ENCODE measurements around the gene BET1. TPM values are rescaled to one million over a fixed set of nuclear protein-coding genes. Genes with fewer than 3 reads are reported as not detected.

Gene BET1
- total and polyA plus RNA-seq, 2 of the 8 experiments (the other 6 are each of a cell fraction or from before 2014, with no cell fraction given), result 20.6 to 31.7 TPM

DNA sequence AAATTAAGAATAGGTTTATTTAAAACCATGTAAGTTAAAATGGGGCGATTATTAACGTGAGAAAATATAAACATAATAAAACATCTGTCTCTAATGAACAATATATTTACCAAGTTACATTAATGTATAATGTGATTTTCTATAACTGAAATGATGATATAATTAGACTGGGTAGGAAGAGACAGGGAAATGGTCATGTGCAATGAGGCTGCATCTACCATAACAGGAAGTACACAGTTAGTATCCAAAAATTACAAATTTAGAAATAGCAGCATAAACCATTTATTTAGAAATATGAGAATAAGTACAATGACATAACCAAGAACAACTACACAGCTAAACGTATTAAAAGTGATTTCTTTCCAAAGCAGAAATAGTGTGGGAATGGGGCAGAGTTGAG is 25.8 kb upstream of the BET1 start (continued):
- TF ChIP-seq SUZ12 (IDR thresholded peaks at IDR 0.05; ENCODE audit: low read length), result no peak
- TF ChIP-seq CHD2 (IDR thresholded peaks at IDR 0.05; ENCODE audit: low read length), result no peak
- TF ChIP-seq, protein P1, sequence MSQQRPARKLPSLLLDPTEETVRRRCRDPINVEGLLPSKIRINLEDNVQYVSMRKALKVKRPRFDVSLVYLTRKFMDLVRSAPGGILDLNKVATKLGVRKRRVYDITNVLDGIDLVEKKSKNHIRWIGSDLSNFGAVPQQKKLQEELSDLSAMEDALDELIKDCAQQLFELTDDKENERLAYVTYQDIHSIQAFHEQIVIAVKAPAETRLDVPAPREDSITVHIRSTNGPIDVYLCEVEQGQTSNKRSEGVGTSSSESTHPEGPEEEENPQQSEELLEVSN (IDR thresholded peaks at IDR 0.05), result no peak
- TF ChIP-seq SIN3A (conservative IDR thresholded peaks at IDR 0.05 in 1 of 2, IDR thresholded peaks at IDR 0.05 in 1 of 2; ENCODE audit: low read depth in 1 of 2, low read length in 2 of 2), result no peak
- TF ChIP-seq JUND (IDR thresholded peaks at IDR 0.05; ENCODE audit: low read length), result no peak
